CMK (cell line): ENCODE data around the gene DEDD.

ENCODE experiments used
- DNase-seq: peaks from one replicate; pipeline ENCODE4 v3.0.0-alpha.2; 2010; ENCODE audit warnings: low read depth

Gene DEDD

DNA sequence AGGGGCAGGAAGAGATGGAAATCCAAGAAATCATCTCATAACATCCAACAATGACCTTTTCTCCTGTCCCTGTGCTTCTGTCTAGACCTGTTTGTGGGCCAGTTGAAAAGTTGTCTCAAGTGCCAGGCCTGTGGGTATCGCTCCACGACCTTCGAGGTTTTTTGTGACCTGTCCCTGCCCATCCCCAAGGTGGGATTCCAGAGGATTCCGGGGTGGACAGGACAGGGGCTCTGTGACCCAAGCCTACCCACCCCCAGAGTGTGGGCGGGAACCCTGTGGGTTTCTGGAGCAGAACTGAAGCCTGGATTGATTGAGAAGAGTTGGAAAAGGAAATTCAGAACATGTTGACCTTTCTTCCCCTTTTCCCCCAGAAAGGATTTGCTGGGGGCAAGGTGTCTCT, 31.3 kb upstream of the DEDD start:
- DNase-seq = no peak

DNA sequence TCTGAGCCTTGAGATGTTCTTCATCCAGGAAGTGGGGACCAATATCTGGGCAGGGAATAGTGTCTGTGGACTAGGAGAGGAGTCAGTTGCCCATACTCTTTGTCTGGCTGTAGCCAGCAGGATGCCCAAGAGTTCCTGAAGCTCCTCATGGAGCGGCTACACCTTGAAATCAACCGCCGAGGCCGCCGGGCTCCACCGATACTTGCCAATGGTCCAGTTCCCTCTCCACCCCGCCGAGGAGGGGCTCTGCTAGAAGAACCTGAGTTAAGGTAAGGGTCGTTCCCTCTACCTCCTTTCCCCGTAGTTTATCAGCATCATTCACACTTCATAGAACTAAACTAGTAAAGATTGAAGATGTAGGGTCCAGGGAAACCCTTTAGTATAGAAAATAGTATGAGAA, 30.3 kb upstream of the DEDD start:
- no peak for DNase-seq

- DNase-seq = peak; percentile 56
These were observed 29.6 kb upstream of the DEDD start for GRCh38 chr1:161162052-161162451.

DNA sequence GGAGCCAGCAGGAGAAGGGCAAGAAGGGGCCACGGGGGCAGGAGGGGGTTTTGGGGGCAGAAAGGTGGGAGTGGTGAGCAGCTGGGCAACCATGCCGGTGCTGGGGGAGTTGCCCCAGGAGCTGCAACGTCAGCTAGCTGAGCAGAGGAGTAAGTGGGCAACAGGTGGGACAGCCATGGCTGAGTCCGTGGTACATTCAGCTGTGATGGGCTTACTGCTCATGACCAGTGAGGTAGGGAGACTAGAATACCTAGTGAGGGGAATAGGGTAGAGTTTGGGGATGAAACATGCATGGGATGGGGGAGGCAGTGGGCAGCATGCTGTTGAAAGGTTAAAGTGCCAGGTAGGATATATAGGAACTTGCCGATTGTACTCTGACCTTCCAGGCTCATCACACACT, 29.2 kb upstream of the DEDD start:
- no peak for DNase-seq

- no peak for DNase-seq
These were observed 28.2 kb upstream of the DEDD start for GRCh38 chr1:161160671-161161145.

DNA sequence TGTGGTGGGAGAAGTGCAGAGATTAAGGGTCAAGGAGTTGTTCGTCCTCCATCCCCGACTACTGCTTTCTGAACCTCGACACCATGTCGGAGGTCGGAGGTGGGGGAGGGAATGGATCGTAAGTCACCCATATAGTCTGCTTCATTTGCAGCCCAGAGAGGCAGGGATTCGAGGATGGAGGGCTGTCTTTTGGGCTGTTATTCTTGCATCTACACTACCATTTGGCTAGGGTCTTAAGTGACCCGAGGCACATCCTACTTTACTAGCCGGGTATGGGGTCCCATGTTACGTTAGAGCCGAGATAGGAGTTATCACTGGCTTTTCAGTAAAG, 27.4 kb upstream of the DEDD start:
- DNase-seq = no peak

- DNase-seq = peak; percentile 71
These were observed 26.8 kb upstream of the DEDD start, which contains the start of gene USP21 for GRCh38 chr1:161159087-161159912. Gene USP21 (plus strand): TSS chr1:161159500. CDS start chr1:161160641, 1,141 bp downstream.

- DNase-seq = no peak
These were observed 26.0 kb upstream of the DEDD start for GRCh38 chr1:161158316-161159010.

DNA sequence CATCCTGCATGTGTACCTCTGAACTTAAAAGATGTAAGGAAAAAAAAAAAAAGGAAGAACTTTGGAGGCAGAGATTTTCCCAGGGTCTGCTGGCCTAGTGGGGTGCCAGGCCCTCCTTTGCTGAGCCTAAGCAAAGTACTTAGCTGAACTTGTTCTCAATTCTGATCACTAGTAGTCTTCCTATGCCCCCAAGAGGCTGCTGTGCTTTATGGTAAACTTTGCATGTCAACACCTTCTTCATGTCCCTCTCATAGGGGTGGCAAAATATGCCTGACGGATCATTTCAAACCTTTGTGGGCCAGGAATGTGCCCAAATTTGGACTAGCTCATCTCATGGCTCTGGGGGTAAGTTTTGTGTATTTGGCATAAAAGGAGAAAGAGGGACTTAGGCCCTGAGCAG, 25.4 kb upstream of the DEDD start:
- no peak for DNase-seq

- peak; percentile 62 for DNase-seq
These were observed 21.3 kb upstream of the DEDD start, which contains the start of gene UFC1 for GRCh38 chr1:161153682-161154337. Gene UFC1 (plus strand): TSS chr1:161153978. CDS start chr1:161153998, 20 bp downstream.

GRCh38 chr1:161153176-161153575, 20.7 kb upstream of the DEDD start:
- no peak for DNase-seq

GRCh38 chr1:161145832-161146231, 13.4 kb upstream of the DEDD start:
- no peak for DNase-seq

- no peak for DNase-seq
These were observed 8.4 kb upstream of the DEDD start for GRCh38 chr1:161140755-161141400.

GRCh38 chr1:161139766-161140165, 7.3 kb upstream of the DEDD start:
- no peak for DNase-seq

GRCh38 chr1:161138431-161138830, 6.0 kb upstream of the DEDD start:
- no peak for DNase-seq

- DNase-seq = no peak
These were observed 5.4 kb upstream of the DEDD start for GRCh38 chr1:161137881-161138280.

GRCh38 chr1:161133220-161133740, 813 bp upstream of the DEDD start:
- DNase-seq = no peak

- no peak for DNase-seq
These were observed 701 bp downstream of the DEDD start for GRCh38 chr1:161131523-161132409.

DNA sequence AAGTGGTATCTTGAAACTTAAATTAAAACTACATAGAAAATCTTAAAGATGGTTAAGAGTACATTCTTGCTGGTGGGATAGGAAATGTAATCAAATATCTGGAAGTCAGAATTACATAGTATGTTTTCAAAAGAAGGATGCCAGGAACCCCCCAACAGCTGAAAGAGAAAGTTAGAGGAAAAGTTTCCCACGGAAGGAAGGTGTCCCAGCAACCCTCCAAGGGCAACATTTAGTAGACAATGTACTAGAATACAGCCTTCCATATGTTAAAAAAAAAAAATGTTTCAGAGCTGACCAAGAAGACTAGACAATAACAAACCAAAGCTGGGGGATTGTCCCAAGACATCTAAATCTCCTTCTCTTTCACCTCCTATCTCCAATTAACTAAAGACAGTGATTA, 2.2 kb downstream of the DEDD start:
- no peak for DNase-seq

- no peak for DNase-seq
These were observed 3.7 kb downstream of the DEDD start for GRCh38 chr1:161128591-161129420.
